Lung (tissue), 12 donors: ENCODE data around the gene CYBA. TPM values are rescaled to one million over a fixed set of nuclear protein-coding genes. Genes with fewer than 3 reads are reported as not detected.
A peak's percentile ranks its signal among the peaks of the same experiment; 100 is the strongest.

Source experiments
- ATAC-seq: fragments of 200-7000 bp; cut with Tn5 transposase; one replicate; pipeline ENCODE4 v1.9.1; 2020; ENCODE audit warnings: moderate number of reproducible peaks; ENCODE audit not compliant: insufficient read depth, low FRiP score
- DNase-seq, 3 donors: peaks; one replicate each; pipeline ENCODE4 v3.0.0-alpha.2; 2013 to 2017
- H3K27ac ChIP-seq, 2 donors: one replicate each; pipeline ENCODE4 v1.5.1; 2013; ENCODE audit warnings: mild to moderate bottlenecking in 2 of 2, moderate library complexity in 2 of 2, control low read depth in 1 of 2, inconsistent platforms in 1 of 2, low read depth in 1 of 2, low read length in 1 of 2
- H3K27me3 ChIP-seq, 3 donors: one replicate each; pipeline ENCODE4 v1.5.1; 2013; ENCODE audit warnings: low read length in 2 of 3; ENCODE audit not compliant: control insufficient read depth in 3 of 3, insufficient read depth in 3 of 3
- H3K36me3 ChIP-seq, 4 donors: one replicate each; pipeline ENCODE4 v1.5.1; 2013; ENCODE audit warnings: low read length in 4 of 4, mild to moderate bottlenecking in 1 of 4, moderate library complexity in 1 of 4; ENCODE audit not compliant: control insufficient read depth in 4 of 4, insufficient read depth in 4 of 4
- H3K4me1 ChIP-seq, 5 donors: one replicate each; pipeline ENCODE4 v1.5.1; 2013; ENCODE audit warnings: low read length in 5 of 5, mild to moderate bottlenecking in 2 of 5, moderate library complexity in 1 of 5; ENCODE audit not compliant: control insufficient read depth in 5 of 5, insufficient read depth in 5 of 5
- H3K4me3 ChIP-seq: one replicate; pipeline ENCODE4 v1.5.1; 2013; ENCODE audit warnings: mild to moderate bottlenecking, control low read depth, moderate library complexity
- H3K9ac ChIP-seq, 2 donors: one replicate each; pipeline ENCODE4 v1.5.1; 2013; ENCODE audit warnings: low read length in 2 of 2, control low read depth in 1 of 2; ENCODE audit not compliant: insufficient read depth in 1 of 2
- H3K9me3 ChIP-seq, 4 donors: one replicate each; pipeline ENCODE4 v1.5.1; 2013; ENCODE audit warnings: low read length in 3 of 4, mild to moderate bottlenecking in 1 of 4, moderate library complexity in 1 of 4; ENCODE audit not compliant: control insufficient read depth in 4 of 4, insufficient read depth in 3 of 4
- WGBS, 2 donors: extraction: QIAGEN DNeasy Blood & Tissue Kit; methylation state at CpG; one replicate each; pipeline ENCODE4 v1.1.7; 2013; 5-methylcytosine and 5-hydroxymethylcytosine counted together
- polyA plus RNA-seq, 2 donors: library from polyadenylated mRNA; stranded (reverse); fragments of 200-250 nt; gene quantifications; one replicate each; pipeline ENCODE4 v1.2.1, GENCODE V29; 2013
- total RNA-seq, 2 donors: library from RNA; depleted of rRNA in 1 of 2; stranded (reverse); fragments of >200 nt in 1 of 2; gene quantifications; one replicate each; pipeline ENCODE4 v1.2.1, GENCODE V29; 2014 to 2021
- TF ChIP-seq, protein P1 (sequence below): IDR thresholded peaks from 2 replicates; pipeline ENCODE4 v1.5.1; 2012; ENCODE audit warnings: mild to moderate bottlenecking; ENCODE audit errors: control extremely low read depth, extremely low read depth
- donor health status: control.
- donor health status: control.
- donor health status: Bipolar disorder and iron deficiency.
- donor health status: healthy.
- donor health status: DM: yes; HTN: yes; CAD: no.

Gene CYBA
- total and polyA plus RNA-seq, 4 donors = 113 to 879 (median 349) TPM

GRCh38 chr16:88633684-88634140 is 17.1 kb downstream of the CYBA start:
- WGBS, 2 donors = 44 to 51% methylated on average over 23 of the region's 23 CpGs
- peaks cover 0 to 31% (median 5%) of the 10 kb centered on the region in 4 donors for H3K36me3 ChIP-seq
- TF ChIP-seq, protein P1, sequence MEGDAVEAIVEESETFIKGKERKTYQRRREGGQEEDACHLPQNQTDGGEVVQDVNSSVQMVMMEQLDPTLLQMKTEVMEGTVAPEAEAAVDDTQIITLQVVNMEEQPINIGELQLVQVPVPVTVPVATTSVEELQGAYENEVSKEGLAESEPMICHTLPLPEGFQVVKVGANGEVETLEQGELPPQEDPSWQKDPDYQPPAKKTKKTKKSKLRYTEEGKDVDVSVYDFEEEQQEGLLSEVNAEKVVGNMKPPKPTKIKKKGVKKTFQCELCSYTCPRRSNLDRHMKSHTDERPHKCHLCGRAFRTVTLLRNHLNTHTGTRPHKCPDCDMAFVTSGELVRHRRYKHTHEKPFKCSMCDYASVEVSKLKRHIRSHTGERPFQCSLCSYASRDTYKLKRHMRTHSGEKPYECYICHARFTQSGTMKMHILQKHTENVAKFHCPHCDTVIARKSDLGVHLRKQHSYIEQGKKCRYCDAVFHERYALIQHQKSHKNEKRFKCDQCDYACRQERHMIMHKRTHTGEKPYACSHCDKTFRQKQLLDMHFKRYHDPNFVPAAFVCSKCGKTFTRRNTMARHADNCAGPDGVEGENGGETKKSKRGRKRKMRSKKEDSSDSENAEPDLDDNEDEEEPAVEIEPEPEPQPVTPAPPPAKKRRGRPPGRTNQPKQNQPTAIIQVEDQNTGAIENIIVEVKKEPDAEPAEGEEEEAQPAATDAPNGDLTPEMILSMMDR = no peak
- H3K27ac ChIP-seq = no peak overlapping the region
- H3K9me3 ChIP-seq = no peaks in the 10 kb centered on the region
- DNase-seq (peak in 1 of 3 donors; percentile 21), ATAC-seq (peak; percentile 16)
- H3K4me3 ChIP-seq = no peak overlapping the region
- H3K4me1 ChIP-seq = peaks cover 0 to 7% (median 0%) of the 10 kb centered on the region in 5 donors
- H3K9ac ChIP-seq = no peak overlapping the region
- H3K27me3 ChIP-seq = peaks cover 0 to 28% (median 13%) of the 10 kb centered on the region in 3 donors

GRCh38 chr16:88632587-88632930 is 18.3 kb downstream of the CYBA start:
- 94 to 96% methylated on average over 11 of the region's 11 CpGs for WGBS, 2 donors
- ATAC-seq = no peak
- Histone ChIP-seq H3K9ac (no peak overlapping the region), H3K36me3 (peaks cover 0 to 39% (median 8%) of the 10 kb centered on the region in 4 donors), H3K9me3 (no peaks in the 10 kb centered on the region), H3K27me3 (peaks cover 0 to 16% (median 5%) of the 10 kb centered on the region in 3 donors), H3K4me3 (no peak overlapping the region), H3K27ac (no peak overlapping the region), H3K4me1 (peaks cover 0 to 7% (median 0%) of the 10 kb centered on the region in 5 donors)
- TF ChIP-seq, protein P1 = no peak
- DNase-seq = no peak

GRCh38 chr16:88631920-88632586 is 18.8 kb downstream of the CYBA start:
- Histone ChIP-seq H3K27me3 (peaks cover 0 to 11% (median 3%) of the 10 kb centered on the region in 3 donors), H3K4me1 (peaks cover 0 to 7% (median 0%) of the 10 kb centered on the region in 5 donors), H3K9me3 (no peaks in the 10 kb centered on the region), H3K9ac (no peak overlapping the region), H3K27ac (no peak overlapping the region), H3K4me3 (no peak overlapping the region), H3K36me3 (peaks cover 0 to 41% (median 8%) of the 10 kb centered on the region in 4 donors)
- DNase-seq (no peak), ATAC-seq (no peak)
- 91 to 95% methylated on average over 30 of the region's 30 CpGs for WGBS, 2 donors
- TF ChIP-seq, protein P1 = no peak
